ENCODE data around the gene SETBP1. TPM values are rescaled to one million over a fixed set of nuclear protein-coding genes. Genes with fewer than 3 reads are reported as not detected.

The SETBP1 gene
- total and polyA plus RNA-seq, 2 of the 8 experiments (the other 6 are each of a cell fraction or from before 2014, with no cell fraction given) = 2.0 to 6.5 TPM

DNA sequence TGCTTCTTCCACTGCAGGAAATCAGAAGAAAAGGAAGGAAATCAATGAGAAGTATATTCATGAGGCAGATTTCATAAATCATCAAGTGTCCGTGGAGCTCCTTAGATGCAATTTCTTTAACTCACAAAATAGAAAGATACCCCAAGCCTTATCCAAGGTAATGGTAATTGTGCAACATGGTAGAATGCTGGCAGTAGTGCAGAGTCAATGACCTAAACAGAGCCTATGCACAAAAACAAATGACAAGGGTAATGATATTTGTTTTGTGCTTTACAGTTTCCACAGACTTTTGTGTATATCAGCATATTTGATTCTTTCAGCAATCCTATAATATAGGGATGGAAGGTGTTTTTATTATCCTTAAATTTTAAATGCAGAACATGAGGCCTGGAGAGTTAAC is 102.7 kb downstream of the SETBP1 start:
- H2AFZ ChIP-seq (ENCODE audit: low read length) = no peak overlapping the region
- DNase-seq (ENCODE audit: low read depth in 1 of 2, low spot score in 2 of 2) (no peak), FAIRE-seq (no peak)
- no peak overlapping the region for H4K5ac ChIP-seq (ENCODE audit: insufficient read length, low read depth, low read length)
- H3K56ac ChIP-seq (replicated peaks; ENCODE audit: insufficient read length, low read depth, low read length) = no peak overlapping the region
- no peak overlapping the region for H3K18ac ChIP-seq (ENCODE audit: extremely low read depth, low read length)
- CTCF ChIA-PET (ENCODE audit: partially characterized antibody) = no interaction called here
- no peaks in the 10 kb centered on the region for H3K79me2 ChIP-seq (ENCODE audit: control insufficient read depth in 1 of 2, insufficient read depth in 2 of 2, low read length in 2 of 2)
- no peaks in the 10 kb centered on the region; the same call in 1 of the 2 replicates for H3K79me1 ChIP-seq (ENCODE audit: low read depth, low read length)
- no peak overlapping the region for H3K27ac ChIP-seq (ENCODE audit: low read depth, low read length)
- 79% methylated on average over 1 of the region's 1 CpG; no CpG with 5 or more reads in 1 of the 2 experiments for WGBS, 2 experiments (ENCODE audit: extremely low coverage in 1 of 2, insufficient coverage in 1 of 2, insufficient read length in 1 of 2, insufficient replicate concordance in 2 of 2, low coverage in 1 of 2, low lambda C conversion rate in 2 of 2, missing lambda C conversion rate in 1 of 2)
- H3K9me3 ChIP-seq (ENCODE audit: insufficient read depth in 2 of 2, low read depth in 1 of 2, low read length in 1 of 2) = no peaks in the 10 kb centered on the region
- H2BK5ac ChIP-seq (ENCODE audit: low read depth, low read length) = no peak overlapping the region
- no peak overlapping the region for H2BK12ac ChIP-seq (ENCODE audit: low read depth, low read length)
- POLR2A ChIA-PET (ENCODE audit: partially characterized antibody) = no interaction called here
- H3K36me3 ChIP-seq (ENCODE audit: control insufficient read depth in 2 of 4, insufficient read depth in 4 of 4, low read length in 3 of 4) = no peaks in the 10 kb centered on the region
- no peaks in the 10 kb centered on the region for H4K20me1 ChIP-seq (replicated peaks in 1 of 2; ENCODE audit: control insufficient read depth in 1 of 2, insufficient read depth in 2 of 2, low read length in 2 of 2)
- no peak overlapping the region for H3K14ac ChIP-seq (ENCODE audit: insufficient read length)
- H4K91ac ChIP-seq (replicated peaks; ENCODE audit: insufficient read length, low read length) = no peak overlapping the region
- no peak overlapping the region for H2BK120ac ChIP-seq (replicated peaks; ENCODE audit: low read depth, low read length)
- H3K9ac ChIP-seq (replicated peaks in 1 of 4; ENCODE audit: extremely low read depth in 1 of 4, low read depth in 3 of 4, low read length in 3 of 4) = no peak overlapping the region
- H3K23me2 ChIP-seq (ENCODE audit: low read depth, low read length) = no peaks in the 10 kb centered on the region
- no peak overlapping the region for H3K4me2 ChIP-seq (ENCODE audit: insufficient read depth in 1 of 2, low read depth in 2 of 2, low read length in 2 of 2)
- H3K4ac ChIP-seq (replicated peaks; ENCODE audit: insufficient read length, low read depth, low read length) = no peak overlapping the region
- no peak overlapping the region for H3K23ac ChIP-seq (ENCODE audit: insufficient read length)
- H2AK5ac ChIP-seq (ENCODE audit: low read depth, low read length) = no peak overlapping the region
- H3K4me1 ChIP-seq (replicated peaks in 1 of 4; ENCODE audit: control insufficient read depth in 3 of 4, insufficient read depth in 4 of 4, low read length in 3 of 4) = no peaks in the 10 kb centered on the region; a peak in 1 of 7 replicates
- H3K4me3 ChIP-seq (ENCODE audit: extremely low read depth in 1 of 4, insufficient read depth in 2 of 4, low read depth in 3 of 4, low read length in 4 of 4) = no peak overlapping the region
- no peak overlapping the region for H2BK20ac ChIP-seq (ENCODE audit: low read length)
- no peak overlapping the region for H2BK15ac ChIP-seq (ENCODE audit: low read length)
- no peaks in the 10 kb centered on the region for H3K27me3 ChIP-seq (replicated peaks in 1 of 4; ENCODE audit: control insufficient read depth in 3 of 4, extremely low read depth in 1 of 4, insufficient read depth in 3 of 4, low read length in 3 of 4)
- H4K8ac ChIP-seq (ENCODE audit: extremely low read depth, insufficient read depth, low read length) = no peak overlapping the region
- TF ChIP-seq, protein P1, sequence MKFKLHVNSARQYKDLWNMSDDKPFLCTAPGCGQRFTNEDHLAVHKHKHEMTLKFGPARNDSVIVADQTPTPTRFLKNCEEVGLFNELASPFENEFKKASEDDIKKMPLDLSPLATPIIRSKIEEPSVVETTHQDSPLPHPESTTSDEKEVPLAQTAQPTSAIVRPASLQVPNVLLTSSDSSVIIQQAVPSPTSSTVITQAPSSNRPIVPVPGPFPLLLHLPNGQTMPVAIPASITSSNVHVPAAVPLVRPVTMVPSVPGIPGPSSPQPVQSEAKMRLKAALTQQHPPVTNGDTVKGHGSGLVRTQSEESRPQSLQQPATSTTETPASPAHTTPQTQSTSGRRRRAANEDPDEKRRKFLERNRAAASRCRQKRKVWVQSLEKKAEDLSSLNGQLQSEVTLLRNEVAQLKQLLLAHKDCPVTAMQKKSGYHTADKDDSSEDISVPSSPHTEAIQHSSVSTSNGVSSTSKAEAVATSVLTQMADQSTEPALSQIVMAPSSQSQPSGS (IDR thresholded peaks at IDR 0.05; ENCODE audit: low read length) = no peak
- TF ChIP-seq, protein P2, sequence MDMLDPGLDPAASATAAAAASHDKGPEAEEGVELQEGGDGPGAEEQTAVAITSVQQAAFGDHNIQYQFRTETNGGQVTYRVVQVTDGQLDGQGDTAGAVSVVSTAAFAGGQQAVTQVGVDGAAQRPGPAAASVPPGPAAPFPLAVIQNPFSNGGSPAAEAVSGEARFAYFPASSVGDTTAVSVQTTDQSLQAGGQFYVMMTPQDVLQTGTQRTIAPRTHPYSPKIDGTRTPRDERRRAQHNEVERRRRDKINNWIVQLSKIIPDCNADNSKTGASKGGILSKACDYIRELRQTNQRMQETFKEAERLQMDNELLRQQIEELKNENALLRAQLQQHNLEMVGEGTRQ (IDR thresholded peaks at IDR 0.05; ENCODE audit: low read length) = no peak
- TF ChIP-seq YY1 (IDR thresholded peaks at IDR 0.05; ENCODE audit: low read depth, low read length) = no peak
- no peak for TF ChIP-seq KDM1A (IDR thresholded peaks at IDR 0.05; ENCODE audit: borderline replicate concordance, low read length)
- TF ChIP-seq EZH2 (IDR thresholded peaks at IDR 0.05; ENCODE audit: low read depth, low read length, severe bottlenecking) = no peak
- TF ChIP-seq PHF8 (conservative IDR thresholded peaks at IDR 0.05; ENCODE audit: low read depth, low read length) = no peak
- TF ChIP-seq BACH1 (IDR thresholded peaks at IDR 0.05; ENCODE audit: low read length) = no peak
- no peak for TF ChIP-seq ZNF274 (IDR thresholded peaks at IDR 0.05; ENCODE audit: borderline replicate concordance, extremely low read depth, low read length)
- no peak for TF ChIP-seq NANOG (IDR thresholded peaks at IDR 0.05; ENCODE audit: insufficient read depth, low read depth, low read length, poor library complexity, severe bottlenecking)
- no peak for TF ChIP-seq RAD21 (IDR thresholded peaks at IDR 0.05 in 1 of 2, conservative IDR thresholded peaks at IDR 0.05 in 1 of 2; ENCODE audit: low read depth in 2 of 2, low read length in 2 of 2)
- no peak for TF ChIP-seq CEBPB (IDR thresholded peaks at IDR 0.05; ENCODE audit: low read depth, low read length)
- no peak for TF ChIP-seq SIRT6 (IDR thresholded peaks at IDR 0.05; ENCODE audit: low read length)

All from H1 (cell line).